ENCODE measurements around the gene MAPK8IP3. TPM values are rescaled to one million over a fixed set of nuclear protein-coding genes. Genes with fewer than 3 reads are reported as not detected.

MAPK8IP3 gene
- total RNA-seq, 6 experiments from 2014 or later = 34.3 to 39.9 (median 37.1) TPM

DNA sequence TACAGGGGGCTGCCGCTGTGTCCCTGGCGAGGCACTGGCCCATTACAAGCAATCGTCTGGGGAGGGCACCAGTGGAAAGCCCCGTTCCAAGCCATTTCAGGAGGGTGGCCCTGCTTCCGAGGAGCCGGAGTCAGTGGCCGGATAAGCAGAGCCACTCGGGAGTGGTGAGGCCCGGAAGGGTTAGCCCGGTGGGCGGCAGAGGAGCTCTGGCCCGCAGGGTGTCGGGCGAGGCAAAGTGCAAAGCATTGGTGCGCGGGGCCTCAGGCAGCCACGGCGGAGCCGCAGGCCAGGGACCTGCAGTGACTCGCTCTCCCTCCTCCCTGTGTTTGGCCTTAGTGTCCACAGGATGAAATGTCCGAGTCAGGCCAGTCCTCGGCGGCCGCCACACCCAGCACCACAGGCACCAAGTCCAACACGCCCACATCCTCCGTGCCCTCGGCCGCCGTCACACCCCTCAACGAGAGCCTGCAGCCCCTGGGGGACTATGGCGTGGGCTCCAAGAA lies 40.7 kb downstream of the MAPK8IP3 start:
- no peaks in the 10 kb centered on the region for H3K9me3 Mint-ChIP-seq
- H3K4me3 Mint-ChIP-seq = no peak overlapping the region
- TF ChIP-seq, protein P1, sequence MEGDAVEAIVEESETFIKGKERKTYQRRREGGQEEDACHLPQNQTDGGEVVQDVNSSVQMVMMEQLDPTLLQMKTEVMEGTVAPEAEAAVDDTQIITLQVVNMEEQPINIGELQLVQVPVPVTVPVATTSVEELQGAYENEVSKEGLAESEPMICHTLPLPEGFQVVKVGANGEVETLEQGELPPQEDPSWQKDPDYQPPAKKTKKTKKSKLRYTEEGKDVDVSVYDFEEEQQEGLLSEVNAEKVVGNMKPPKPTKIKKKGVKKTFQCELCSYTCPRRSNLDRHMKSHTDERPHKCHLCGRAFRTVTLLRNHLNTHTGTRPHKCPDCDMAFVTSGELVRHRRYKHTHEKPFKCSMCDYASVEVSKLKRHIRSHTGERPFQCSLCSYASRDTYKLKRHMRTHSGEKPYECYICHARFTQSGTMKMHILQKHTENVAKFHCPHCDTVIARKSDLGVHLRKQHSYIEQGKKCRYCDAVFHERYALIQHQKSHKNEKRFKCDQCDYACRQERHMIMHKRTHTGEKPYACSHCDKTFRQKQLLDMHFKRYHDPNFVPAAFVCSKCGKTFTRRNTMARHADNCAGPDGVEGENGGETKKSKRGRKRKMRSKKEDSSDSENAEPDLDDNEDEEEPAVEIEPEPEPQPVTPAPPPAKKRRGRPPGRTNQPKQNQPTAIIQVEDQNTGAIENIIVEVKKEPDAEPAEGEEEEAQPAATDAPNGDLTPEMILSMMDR (IDR thresholded peaks at IDR 0.05) = no peak
- peaks cover 28% of the 10 kb centered on the region for H3K4me1 Mint-ChIP-seq (ENCODE audit: low read depth)
- no peak for DNase-seq
- peaks cover 5% of the 10 kb centered on the region for H3K36me3 Mint-ChIP-seq (ENCODE audit: low read depth)
- peak overlapping the region; percentile 96; the same call in 1 of the 2 replicates for H3K27ac Mint-ChIP-seq
- H3K27me3 Mint-ChIP-seq (ENCODE audit: insufficient read depth) = peaks cover 2% of the 10 kb centered on the region; the same call in 1 of the 2 replicates

DNA sequence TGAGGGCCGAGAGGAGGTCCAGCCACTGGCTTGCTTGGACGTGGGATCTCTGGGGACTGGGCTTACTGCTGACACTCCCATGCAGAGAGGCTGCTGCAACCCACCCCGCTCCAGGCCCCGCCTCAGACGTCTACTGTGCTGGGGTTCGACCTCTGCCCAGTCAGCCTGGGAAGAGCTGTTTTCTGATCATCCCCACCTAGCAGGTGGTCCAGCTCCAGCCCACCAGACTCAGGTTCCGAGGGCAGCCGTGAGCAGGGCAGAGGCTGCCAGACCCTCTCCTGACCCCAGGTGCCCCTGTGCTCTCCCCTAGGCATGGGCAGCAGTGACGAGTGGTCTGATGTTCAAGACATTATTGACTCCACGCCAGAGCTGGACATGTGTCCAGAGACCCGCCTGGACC lies 41.9 kb downstream of the MAPK8IP3 start:
- Mint-ChIP-seq H3K36me3 (ENCODE audit: low read depth) (peaks cover 5% of the 10 kb centered on the region), H3K27ac (no peak overlapping the region), H3K9me3 (no peaks in the 10 kb centered on the region), H3K4me3 (no peak overlapping the region), H3K27me3 (ENCODE audit: insufficient read depth) (peaks cover 2% of the 10 kb centered on the region), H3K4me1 (ENCODE audit: low read depth) (peaks cover 28% of the 10 kb centered on the region)
- TF ChIP-seq, protein P1 (IDR thresholded peaks at IDR 0.05) = no peak
- DNase-seq = no peak

DNA sequence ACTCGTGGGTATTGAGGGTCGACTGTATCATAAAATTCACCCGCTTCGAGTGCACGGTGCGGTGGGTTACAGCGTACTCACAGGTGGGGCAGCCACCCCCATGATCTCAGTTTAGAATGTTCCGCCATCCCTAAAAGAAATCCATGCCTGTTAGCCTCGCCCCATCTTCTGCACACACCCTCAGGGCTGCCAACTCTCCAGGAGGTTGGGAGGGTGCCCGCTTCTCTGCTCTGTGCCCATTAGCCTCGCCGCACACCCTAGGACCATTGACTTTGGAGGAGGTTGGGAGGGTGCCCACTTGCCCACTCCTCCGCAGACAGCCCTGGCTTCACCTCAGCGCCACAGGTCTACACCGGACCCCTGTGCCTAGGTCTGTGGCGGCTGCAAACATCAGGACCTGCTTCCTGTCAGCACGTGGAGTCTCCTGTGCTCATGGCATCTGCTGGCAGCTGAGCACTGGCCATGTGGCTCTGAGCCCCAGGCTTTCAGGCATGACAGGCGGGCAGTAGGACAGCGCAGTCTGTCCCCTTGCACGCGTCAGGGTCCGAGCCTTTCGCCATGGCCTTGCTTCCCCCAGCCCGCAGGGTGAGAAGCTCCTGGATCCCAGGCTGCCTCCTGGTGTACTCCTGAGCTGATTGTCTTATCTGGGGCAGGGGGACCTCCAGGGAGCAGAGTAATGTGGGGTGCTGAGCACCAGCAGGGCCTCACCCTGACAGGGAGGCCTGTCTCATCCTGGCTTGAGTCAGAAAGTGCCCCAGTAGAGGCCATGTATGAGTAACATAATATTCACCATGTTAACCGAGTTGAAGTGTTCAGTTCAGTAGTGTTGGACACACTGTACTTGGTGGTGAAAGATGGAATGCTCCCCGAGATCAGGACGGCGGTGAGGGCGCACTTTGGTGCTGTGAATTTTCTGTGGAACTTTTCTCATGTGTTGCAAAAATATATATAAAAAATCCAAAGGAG lies 43.4 kb downstream of the MAPK8IP3 start:
- TF ChIP-seq, protein P1 (IDR thresholded peaks at IDR 0.05) = no peak
- H3K36me3 Mint-ChIP-seq (ENCODE audit: low read depth) = peaks cover 5% of the 10 kb centered on the region

DNA sequence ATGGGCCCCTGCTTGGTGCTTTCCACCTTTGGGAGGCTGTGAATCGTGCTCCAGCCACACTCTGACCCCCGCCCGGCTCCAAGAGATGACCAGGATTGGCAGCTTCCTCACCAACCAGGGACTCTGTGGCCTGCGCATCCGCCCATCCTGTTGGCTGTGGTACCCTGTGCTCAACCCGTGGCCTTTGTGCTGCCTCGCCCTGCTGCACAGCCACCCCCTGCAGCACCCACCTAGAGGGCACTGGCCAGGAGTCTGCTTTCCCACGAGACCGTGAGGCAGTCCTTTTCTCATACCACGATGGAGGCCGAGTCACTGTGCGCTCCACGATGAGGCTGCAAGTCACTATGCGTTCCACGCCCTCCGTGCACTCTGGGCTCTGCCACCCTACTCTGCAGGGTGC lies 46.0 kb downstream of the MAPK8IP3 start:
- peaks cover 2% of the 10 kb centered on the region for H3K27me3 Mint-ChIP-seq (ENCODE audit: insufficient read depth)
- peaks cover 7% of the 10 kb centered on the region for H3K4me1 Mint-ChIP-seq (ENCODE audit: low read depth)
- no peaks in the 10 kb centered on the region for H3K9me3 Mint-ChIP-seq
- H3K27ac Mint-ChIP-seq = no peak overlapping the region
- DNase-seq = no peak
- TF ChIP-seq, protein P1 (IDR thresholded peaks at IDR 0.05) = no peak
- H3K4me3 Mint-ChIP-seq = no peak overlapping the region
- H3K36me3 Mint-ChIP-seq (ENCODE audit: low read depth) = peaks cover 9% of the 10 kb centered on the region; the same call in 1 of the 2 replicates

More for the DNA sequence above, 43.4 kb downstream of the MAPK8IP3 start:
- peak; percentile 34 for DNase-seq
- Mint-ChIP-seq H3K9me3 (no peaks in the 10 kb centered on the region), H3K4me3 (no peak overlapping the region), H3K4me1 (ENCODE audit: low read depth) (peaks cover 28% of the 10 kb centered on the region), H3K27ac (peak overlapping the region; percentile 52), H3K27me3 (ENCODE audit: insufficient read depth) (peaks cover 2% of the 10 kb centered on the region)

DNA sequence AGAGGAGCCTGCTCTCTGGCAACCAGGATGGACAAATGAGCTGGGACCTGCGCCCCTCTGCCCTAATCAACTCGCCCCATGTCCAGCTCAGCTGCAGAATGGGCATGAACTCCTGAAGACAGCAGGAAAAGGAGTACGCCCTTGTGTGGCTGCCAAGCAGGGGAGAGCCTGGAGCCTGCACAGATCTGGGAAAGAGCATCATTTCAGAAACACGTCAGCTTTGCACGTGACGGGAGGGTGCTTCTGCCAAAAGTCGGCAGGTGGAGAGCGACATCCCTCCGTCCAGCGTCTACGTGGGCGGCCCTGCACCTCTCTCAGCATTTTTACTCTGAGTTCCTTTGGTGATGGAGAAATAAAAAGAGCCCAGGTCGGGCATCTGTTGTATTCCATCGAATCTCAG lies 46.9 kb downstream of the MAPK8IP3 start:
- no peak for DNase-seq
- TF ChIP-seq, protein P1 (IDR thresholded peaks at IDR 0.05) = no peak
- H3K4me1 Mint-ChIP-seq (ENCODE audit: low read depth) = peaks cover 7% of the 10 kb centered on the region
- no peak overlapping the region for H3K4me3 Mint-ChIP-seq
- peaks cover 9% of the 10 kb centered on the region; the same call in 1 of the 2 replicates for H3K36me3 Mint-ChIP-seq (ENCODE audit: low read depth)
- peaks cover 2% of the 10 kb centered on the region for H3K27me3 Mint-ChIP-seq (ENCODE audit: insufficient read depth)
- no peaks in the 10 kb centered on the region for H3K9me3 Mint-ChIP-seq
- H3K27ac Mint-ChIP-seq = no peak overlapping the region

All from HFFc6 (cell line).